Suppressor macrophage treated with lipopolysaccharide for 1 hour (primary cell): ENCODE data around the gene HS3ST5.

ENCODE experiments used
- DNase-seq, 3 donors: peaks; one replicate each; pipeline ENCODE4 v3.0.0-alpha.2; 2020 to 2022

Gene HS3ST5, protein sequence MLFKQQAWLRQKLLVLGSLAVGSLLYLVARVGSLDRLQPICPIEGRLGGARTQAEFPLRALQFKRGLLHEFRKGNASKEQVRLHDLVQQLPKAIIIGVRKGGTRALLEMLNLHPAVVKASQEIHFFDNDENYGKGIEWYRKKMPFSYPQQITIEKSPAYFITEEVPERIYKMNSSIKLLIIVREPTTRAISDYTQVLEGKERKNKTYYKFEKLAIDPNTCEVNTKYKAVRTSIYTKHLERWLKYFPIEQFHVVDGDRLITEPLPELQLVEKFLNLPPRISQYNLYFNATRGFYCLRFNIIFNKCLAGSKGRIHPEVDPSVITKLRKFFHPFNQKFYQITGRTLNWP

DNA sequence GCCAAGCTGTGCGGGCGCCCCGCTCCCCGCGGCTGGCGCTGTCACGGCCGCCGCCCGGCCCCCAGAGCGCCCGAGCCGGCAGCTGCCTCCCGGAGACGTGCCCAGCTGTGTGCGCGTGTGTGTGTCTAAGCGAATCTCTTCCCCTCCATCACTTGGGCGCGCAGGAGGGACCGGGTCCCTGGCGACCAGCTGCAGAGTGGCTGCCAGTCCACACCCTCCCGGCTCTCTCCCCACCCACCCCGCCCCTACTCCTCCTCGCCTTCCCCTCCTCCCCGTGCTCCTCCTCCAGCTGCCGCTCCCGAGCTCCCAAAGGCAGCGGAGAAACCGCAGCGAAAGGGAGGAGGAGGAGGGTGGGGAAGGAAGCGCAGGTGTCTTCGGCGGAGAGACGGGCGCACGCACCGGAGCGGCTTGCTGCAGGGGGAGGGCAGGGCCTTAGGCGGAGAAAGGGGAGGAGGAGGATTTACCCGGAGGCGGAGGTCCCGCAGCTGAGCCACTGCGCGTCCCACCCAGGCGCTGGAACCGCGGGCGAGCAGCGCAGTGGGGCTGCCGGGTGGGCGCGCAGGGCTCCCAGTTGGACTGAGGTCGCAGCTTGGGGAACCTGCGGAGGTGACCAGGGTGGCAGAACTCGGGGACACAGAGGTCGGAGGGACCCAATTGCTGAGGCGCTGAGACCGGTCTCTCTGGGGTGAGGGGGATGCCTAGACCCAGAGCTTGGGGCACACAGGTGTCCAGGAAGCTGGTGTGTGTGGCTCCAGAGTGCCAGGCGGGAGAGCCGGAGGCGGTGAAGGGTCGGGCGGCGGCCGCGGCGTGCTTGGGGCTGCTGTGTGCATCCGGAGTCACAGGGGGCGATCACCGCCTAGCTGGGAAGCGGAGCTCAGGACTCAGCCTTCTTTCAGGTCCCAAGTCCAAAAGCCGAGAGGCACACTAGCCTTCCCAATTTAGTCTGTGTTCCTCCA, at the start of gene HS3ST5:
Gene HS3ST5, minus strand, starts transcription at position 198 of the 956 bp plus-strand sequence. CDS start 280,178 bp downstream, outside the sequence.
- no peak for DNase-seq

DNA sequence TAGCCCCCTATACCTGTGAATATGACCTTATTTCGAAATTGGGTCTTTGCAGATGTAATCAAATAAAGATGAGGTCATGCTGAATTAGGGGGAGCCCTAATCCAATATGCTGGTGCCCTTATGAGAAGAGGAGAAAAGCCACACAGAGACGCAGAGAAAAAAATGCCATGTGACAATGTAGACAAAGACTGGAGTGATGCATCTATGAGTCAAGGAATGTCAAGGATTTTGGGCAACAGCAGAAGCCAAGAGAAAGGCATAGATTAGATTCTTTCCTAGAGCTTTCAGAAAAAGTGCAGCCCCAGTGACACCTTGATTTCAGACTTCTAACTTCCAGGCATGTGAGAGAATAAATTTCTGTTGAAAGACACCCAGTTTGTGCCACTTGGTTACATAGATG, 47.4 kb upstream of the HS3ST5 start:
- no peak for DNase-seq

DNA sequence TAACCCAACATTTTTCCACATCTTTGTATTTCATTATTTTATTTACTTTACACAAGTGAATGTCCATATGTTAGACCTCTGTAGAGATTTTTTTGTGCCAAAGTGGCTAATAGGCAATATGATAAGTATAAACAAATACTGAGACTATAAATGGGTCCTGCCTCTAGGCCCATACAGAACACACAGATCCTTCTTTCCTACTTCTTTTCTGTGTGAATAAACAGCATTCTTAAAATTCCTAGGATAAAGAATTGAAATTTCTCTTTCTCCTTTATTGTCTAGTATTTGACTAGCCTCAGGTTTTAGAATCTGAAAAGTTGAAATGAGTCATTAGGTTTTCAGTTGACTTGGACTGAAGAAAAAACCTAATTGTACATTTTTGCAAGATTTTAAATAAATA, 46.3 kb upstream of the HS3ST5 start:
- no peak for DNase-seq

DNA sequence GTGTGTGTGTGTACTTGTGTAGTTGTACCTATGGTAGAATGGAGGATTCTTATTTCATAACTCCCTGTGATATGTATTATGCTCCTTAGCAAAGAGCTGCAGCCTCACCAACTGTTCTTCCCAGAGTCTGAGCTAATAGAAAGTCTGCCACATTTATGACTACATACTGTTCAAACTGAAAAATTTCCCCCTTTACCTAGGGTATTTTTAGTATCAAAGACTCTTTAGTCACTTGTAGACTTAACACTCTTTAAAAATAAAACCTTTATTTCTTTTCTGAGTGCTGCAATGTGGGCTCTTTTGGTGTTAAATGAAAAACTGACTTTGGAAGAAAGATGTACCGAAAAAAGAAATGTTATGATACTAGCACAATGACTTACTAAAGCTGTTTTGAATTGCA, 39.6 kb upstream of the HS3ST5 start:
- DNase-seq: no peak

DNA sequence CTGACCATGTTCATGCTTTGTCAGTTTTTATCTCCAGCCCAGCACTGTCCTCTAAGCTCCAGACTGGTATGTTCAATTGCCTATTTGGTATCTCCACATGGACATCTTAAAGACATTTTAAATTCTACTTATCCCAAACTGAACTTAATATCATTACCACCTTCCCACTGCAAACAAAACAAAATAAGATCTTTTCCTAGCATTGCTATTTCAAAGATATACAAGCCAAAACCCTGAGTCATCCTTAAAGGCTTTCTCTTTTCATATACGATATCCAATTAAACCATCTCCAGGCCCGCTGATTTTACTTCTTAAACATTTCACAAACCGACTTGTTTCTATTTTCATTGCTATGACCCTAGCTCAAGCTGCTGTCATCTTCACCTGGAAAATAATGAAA, 35.1 kb upstream of the HS3ST5 start:
- DNase-seq: no peak

DNA sequence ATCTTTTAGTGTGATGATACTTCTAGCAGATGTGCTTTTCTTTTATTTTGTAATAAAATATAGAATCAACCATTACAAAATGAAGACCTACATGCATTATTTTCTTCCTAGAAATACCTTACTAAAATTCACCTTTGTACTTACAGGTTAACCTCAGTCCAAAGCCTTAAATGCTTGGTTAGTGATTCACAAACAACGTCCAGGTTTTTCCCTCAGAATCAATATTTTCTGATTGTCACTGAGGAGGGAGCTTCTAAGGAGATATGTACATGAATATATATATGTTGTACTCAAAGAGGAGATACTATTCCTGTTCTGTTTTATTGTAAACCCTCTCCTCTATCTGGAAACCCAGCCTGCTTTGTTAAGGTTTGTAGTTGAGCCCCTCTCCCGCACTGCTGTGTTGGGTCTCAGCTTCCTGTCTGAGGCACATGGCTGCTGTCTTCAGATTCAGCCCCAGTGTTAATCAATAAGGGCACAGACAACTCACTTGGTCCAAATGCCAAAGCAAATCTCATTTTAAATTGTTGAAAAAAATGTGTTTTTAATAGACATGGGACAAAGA, 33.9 kb upstream of the HS3ST5 start:
- DNase-seq: no peak

DNA sequence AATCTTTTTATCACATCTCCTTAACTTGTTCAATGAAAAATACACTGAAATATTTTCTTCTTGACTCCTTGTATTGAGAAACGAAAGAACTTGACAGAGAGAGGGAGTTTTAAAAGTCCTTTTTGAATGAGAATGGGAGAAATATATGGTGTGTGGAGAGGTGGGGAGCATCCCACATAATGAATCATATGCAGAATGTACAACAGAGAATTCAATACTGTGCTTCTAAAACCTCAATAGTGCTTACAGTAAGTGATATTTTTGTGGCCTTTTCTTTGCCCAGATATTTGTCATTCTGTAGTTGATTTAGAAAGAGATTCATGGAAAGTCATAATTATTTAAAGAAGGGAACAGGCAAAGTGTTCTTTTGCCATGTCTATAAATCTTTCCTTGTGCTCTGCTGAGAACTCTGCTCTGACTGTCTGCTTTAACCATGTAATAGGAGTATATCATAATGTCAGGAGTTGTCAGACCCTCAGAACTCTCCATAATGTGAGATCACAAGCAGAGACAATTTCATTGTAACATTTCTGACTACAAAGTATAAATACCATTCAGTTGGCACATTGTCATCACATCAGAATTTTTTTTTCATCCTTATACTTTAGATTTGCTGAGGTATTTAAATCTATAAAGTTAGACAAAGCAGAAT, 32.8 kb upstream of the HS3ST5 start:
- no peak for DNase-seq

DNA sequence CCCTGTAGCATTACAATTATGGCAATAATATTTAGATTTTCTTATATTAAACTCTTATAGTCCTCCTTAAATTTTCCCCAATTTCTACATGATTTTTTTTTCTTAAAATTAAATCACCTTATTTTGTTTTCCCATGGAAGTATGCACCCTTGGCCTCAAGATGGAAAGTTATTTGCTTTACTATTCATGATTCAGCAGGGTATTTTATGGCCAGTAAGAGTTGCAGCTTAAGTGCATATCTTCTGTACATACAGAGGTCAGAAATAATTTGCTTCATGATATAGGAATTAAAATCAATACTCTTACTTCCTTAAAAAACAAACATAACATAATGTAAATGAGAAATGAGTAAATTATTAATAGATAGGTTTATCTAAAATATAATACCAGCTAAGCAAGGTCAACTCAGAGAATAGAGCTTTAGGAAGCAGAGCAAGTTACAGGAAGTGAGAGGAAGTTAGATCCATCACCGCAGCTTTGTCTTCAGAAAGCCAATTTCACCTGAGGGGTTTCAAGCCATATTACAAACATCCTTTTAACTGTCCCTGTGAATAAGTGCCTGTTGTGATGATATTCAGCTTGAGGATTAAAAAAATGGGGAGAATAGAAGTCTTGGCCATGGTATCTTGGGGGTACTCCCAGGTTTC, 24.6 kb upstream of the HS3ST5 start:
- no peak for DNase-seq

DNA sequence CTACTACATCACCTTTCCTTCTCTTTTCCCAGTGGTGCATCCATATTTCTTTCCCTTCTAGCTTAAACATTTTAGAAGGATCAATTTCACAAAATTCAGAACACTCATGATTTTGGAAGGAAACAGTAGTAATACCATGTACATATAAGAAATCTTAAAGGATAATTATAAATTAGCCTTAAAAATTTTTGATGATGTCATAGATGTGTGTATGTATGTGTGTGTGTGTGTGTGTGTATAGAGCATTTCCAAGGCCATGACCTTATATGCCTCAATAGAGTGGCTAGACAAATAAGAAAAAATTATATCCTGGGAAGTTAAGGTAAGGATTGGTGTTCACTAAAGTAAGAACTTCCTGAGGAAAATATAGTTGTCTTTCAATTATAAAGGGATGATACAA, 24.1 kb upstream of the HS3ST5 start:
- DNase-seq: no peak

DNA sequence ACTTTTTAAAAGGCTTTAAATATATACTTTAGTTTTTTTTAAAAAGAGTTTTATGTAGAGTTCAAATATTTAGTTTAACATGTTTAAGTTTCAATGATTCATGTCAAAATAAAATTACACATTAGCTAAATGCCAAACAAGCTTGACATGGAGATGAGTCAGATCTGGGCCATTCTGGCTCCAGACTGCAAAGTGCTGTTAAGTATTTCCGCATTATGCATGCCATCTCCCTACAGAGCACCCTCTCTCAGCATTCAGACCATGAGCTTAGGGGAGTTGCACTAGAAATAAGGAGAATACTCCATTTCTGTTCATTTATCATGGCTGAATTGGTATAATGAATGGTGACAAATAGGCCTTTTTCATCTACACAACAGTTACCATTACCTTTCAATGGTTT, 21.5 kb upstream of the HS3ST5 start:
- DNase-seq: no peak

DNA sequence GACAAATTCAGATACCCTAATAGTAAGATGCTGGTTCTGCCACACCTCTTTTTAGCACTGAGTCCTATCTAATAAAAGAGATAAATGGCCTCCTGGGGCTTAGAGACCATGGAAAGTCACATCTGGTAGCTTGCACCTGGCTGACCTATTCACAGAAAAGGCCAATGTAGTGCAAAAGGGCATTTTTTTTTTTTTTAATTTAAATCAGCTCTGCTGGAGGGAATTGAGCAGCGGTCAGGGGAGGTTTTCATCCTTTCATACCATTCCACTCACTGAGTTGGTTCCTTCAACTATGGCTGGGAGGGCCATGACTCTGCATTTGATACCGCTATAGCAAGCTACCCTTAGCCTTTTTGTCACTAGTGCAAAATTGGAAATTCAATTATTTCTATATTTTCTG, 20.1 kb upstream of the HS3ST5 start:
- DNase-seq: no peak

DNA sequence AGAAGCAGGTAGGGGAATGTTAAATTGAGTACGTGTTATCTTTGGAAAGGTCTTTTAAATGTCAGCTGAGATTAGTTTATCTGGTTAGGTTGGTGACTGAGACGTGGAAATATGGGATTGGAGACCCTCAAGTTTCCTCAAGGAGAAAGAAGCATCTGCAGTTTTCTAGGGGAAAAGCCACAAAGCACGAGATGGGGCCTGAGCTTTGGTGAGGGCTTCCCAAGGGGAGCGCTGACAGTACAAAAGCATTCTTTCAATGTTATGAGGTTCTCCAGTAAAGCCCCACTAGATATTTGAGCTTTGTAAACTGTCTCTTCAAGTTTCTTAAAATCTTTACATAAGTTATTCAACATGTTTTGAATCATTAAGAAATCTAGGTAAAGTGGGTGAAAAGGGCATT, 19.6 kb upstream of the HS3ST5 start:
- DNase-seq: no peak

DNA sequence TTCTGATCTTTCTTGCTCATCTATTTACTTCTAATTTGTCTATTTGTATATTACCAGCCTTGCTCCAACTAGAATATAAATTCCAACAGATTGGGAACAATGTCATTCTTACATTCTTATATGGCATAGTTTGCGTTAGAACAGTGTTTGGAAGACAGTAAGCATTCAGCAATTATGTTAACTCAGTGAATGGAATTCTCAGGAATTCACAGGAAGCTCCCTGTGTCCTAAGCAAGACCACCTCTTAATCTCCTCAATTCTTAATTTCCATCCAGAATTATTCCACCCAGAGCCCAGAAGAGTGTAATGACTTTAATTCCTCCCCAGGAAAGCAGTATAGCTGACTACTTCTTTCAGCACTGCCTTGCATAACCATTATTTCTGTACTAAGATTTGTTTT, 18.2 kb upstream of the HS3ST5 start:
- DNase-seq: no peak

DNA sequence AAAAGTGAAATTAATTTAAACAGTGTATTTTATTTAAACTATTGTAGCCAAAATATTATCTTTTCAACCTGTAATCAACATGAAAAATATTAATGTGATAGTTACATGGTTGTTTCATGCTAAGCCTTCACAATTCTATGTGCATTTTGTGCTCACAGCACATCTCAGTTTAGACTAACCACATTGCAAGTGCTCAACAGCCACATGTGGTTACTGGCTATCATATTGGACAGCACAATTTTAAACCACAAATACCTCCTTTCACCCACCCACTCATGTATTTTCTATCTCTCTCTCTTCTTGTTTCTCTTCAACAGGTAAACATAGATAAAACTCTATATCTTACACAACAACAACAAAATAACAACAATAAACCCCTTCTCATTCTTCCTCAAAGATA, 12.5 kb upstream of the HS3ST5 start:
- DNase-seq: no peak

DNA sequence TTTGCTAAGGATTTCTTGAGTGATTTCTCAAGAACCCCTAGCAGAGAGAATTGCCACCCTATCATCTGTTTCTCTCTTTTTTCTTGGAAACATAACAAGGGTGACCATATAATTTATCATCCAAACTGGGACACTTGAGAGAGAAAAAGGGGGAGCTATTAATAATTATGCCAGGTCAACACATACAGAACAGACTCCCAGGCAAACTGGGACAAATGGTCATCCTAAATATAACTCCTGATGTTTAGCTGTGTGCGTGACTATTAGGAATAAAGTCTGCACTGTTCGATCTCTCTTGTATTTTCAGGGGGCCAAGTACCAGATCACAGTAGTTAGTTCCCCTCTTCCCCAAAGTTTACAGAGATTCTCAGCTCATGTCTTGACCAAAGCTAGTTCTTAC, 11.7 kb upstream of the HS3ST5 start:
- no peak for DNase-seq

DNA sequence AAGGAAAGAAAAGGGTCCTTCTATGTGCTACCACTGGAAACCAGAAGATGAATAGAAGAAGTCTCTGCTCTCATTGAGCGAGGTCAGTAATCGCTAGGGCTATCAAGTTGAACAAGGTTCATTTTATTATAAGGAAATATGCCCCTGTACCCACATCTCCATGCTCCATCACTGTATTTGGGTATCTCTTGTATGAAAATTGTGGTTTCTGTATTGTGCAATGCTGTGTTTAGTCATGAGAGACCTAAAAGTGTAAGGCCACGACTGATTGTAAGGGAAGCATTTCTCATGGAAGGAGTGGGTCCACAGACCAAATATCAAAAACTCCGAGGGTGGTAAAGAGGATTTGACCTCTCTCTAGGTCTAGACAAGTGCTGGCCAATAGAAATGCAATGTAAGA, 3.6 kb upstream of the HS3ST5 start:
- no peak for DNase-seq

DNA sequence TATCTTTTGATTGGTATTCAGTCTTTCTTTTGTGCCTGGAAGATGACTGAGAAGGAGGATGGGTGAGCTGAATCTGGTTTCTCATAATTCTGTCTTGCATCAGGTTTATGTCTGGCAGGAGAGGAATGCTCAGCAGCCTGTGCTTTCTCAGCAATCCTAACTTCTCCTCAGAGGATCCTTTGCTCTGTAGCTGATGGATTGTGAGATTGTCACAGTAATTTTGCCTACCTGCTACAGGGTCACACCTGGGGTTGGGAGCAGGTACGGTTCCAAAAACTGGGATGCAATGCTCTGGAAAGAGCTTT, 2.1 kb upstream of the HS3ST5 start:
- no peak for DNase-seq

DNA sequence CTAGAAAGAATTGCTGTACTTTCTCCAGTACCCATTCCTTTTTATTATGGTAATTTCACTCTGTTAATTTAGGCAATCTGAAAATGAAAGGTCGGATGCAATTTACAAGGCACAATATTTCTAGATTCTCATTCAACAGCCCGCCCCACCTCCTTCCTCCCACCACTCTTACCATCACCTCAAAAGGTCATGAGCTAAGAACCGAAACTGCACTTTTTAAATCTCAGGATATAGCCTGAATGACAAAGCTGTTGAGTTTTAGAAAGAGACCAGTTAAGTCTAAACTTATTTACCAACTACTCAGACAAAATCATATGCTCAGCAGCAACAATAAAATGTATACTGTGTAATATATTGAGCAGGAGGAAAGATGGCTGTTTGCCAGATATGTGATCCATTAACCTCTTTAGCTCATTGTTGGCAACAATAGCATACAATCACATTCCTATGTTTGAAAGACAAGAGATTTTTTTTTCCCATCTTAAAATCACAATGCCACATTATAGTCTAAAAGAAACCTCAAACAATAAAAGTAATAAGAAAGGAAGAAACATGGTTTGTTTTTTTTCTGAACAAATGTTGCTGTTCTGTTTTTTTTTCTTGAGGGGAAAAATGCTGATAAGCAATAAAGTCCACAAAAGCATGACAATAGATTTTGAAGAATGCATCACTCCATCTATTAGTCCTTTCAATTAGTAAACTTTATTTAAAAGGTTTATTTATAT, 1.6 kb upstream of the HS3ST5 start:
- DNase-seq: no peak

DNA sequence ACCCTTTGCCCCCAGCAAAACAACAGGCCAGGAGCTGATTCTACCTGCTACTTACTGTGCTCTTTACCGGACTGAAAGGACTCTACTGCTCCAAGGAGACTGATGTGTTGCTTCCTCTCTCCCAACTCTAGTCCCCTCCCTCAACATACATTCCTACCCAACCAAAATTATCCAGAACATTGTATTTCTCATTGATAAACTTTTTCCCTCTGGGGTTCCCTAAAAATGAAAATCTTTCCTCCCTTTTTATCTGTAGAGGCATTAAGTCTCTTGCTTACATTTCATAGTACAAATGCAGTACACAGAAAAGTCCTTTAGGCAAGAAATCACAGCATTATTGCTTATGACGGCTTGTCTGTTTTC, 940 bp upstream of the HS3ST5 start:
- no peak for DNase-seq

DNA sequence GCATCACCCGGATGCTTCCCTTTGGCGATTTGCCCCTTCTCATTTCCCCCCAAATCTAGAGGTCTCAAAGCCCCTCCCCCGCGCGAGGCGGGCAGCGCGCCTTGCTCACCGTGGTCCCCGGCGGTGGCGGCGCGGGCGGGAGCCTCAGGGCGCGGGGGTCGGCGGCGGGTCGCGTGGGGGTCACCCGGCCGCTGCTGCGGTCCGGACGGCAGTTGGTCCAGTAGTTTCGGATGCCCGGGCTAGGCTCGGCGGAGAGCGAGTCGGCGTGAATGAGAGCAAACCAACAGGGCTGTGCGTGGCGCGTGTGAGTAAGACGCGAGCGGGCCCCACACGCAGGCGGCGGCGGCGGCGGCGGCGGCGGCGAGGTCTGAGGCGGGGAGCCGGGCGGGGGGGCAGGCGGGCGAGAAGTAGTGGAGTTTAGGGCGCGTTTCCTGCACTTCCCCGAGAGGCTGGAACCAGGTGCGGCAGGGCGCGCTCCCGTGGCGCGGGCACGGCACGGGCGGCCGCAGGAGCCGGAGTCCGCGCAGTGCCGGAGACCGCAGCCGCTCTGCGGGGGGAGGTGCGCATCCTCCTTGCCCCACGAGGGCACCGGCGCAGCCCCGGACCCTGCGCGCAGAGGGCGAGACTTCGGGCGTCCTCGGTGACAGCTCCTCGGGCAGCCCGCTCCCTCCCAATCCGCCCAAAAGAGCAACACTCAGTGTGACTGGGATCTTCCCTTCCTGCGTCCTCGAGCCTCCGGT, 567 bp downstream of the HS3ST5 start:
- DNase-seq: no peak

DNA sequence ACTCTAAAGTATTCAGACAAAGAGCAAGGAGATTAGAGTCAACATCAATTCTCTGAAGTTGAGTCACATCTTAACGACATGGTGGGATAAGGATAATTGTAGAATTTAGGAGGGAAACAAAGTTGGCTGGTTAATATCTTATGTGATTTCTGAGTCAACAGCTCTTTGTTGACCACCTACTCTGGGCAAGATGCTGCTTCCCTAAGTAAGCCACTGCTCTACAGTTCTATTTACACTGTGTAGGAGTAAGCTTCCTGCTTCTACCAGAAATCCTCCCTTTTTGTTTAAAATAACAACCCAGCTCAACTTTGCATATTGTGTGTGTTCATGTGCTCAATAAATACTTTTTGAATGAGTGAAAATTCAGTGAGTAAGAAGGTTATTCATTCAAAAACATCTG, 3.1 kb downstream of the HS3ST5 start:
- no peak for DNase-seq

DNA sequence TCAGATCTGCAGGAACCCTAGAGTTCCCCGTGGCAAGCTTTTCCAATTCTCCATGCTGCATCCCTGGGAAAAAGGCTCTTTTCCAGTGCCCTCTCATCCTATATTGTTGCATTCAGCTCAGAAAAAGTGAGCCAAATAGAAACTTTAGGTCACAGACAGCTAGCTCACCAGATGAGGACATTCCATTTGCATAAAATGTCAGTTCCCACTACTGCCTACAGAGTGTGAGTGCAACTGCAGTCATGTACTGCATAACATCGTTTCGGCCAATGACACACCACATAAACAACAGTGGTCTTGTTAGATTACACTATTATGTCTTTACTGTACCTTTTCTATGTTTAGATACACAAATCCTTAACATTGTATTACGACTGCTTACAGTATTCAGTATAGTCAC, 8.6 kb downstream of the HS3ST5 start:
- DNase-seq: no peak
